Measurements from ENCODE around the gene SBF2.

DNA sequence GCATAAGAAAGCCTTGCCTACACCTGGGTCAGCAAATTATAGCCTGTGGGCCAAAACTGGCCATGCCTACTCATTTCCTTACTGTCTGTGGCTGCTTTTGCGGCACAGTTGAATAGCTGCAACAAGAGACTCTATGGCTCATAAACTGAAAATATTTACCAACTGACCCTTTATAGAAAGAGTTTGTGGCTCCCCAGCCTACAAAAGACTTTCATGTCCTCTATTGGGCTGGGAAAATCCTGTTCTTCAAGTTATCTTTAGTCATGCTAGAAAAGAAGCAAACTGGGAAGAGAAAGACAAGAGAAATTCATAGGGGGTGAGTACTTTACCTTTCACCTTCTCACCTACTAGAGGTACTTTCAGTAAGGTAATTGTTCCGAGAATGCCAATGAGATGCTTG, 455.1 kb downstream of the SBF2 start:
- TF ChIP-seq, protein P1, sequence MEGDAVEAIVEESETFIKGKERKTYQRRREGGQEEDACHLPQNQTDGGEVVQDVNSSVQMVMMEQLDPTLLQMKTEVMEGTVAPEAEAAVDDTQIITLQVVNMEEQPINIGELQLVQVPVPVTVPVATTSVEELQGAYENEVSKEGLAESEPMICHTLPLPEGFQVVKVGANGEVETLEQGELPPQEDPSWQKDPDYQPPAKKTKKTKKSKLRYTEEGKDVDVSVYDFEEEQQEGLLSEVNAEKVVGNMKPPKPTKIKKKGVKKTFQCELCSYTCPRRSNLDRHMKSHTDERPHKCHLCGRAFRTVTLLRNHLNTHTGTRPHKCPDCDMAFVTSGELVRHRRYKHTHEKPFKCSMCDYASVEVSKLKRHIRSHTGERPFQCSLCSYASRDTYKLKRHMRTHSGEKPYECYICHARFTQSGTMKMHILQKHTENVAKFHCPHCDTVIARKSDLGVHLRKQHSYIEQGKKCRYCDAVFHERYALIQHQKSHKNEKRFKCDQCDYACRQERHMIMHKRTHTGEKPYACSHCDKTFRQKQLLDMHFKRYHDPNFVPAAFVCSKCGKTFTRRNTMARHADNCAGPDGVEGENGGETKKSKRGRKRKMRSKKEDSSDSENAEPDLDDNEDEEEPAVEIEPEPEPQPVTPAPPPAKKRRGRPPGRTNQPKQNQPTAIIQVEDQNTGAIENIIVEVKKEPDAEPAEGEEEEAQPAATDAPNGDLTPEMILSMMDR (conservative IDR thresholded peaks at IDR 0.05) = no peak
- TF ChIP-seq ZFX (IDR thresholded peaks at IDR 0.05) = no peak

All from C4-2B (cell line).